ENCODE results near the gene CALHM1.

DNA sequence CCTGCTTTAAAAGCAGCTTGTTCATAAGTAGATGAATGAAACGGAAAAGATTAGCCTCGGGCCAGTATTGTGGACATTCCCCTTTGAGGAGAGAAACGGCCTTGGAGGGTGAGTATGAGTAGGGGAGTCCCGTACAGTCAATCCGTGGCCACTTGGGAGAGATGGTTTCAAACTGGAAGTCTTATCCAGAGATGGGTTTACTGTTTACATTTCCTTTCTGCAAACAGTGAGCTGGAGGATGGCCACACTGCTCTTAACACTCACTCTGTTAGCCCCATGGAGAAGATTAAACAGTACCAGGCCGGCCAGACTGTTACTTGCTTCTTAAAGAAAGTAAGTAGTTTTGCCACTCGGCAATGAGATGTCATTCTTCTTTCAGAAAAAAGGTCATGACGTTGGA is 26.8 kb downstream of the CALHM1 start:
- TF ChIP-seq, protein P1, sequence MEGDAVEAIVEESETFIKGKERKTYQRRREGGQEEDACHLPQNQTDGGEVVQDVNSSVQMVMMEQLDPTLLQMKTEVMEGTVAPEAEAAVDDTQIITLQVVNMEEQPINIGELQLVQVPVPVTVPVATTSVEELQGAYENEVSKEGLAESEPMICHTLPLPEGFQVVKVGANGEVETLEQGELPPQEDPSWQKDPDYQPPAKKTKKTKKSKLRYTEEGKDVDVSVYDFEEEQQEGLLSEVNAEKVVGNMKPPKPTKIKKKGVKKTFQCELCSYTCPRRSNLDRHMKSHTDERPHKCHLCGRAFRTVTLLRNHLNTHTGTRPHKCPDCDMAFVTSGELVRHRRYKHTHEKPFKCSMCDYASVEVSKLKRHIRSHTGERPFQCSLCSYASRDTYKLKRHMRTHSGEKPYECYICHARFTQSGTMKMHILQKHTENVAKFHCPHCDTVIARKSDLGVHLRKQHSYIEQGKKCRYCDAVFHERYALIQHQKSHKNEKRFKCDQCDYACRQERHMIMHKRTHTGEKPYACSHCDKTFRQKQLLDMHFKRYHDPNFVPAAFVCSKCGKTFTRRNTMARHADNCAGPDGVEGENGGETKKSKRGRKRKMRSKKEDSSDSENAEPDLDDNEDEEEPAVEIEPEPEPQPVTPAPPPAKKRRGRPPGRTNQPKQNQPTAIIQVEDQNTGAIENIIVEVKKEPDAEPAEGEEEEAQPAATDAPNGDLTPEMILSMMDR (conservative IDR thresholded peaks at IDR 0.05; ENCODE audit: low read depth, low read length): no peak
- TF ChIP-seq EZH2 (IDR thresholded peaks at IDR 0.05; ENCODE audit: borderline replicate concordance, low read depth, low read length, poor library complexity, severe bottlenecking): no peak

Measured in A673 (cell line).